ENCODE measurements around the gene DST.

The DST gene

GRCh38 chr6:56424542-56425083 is 218.1 kb downstream of the DST start:
- DNase-seq = no peak

GRCh38 chr6:56424064-56424463 is 218.6 kb downstream of the DST start:
- no peak for DNase-seq

GRCh38 chr6:56420296-56420695 is 222.4 kb downstream of the DST start:
- no peak for DNase-seq

GRCh38 chr6:56419191-56419590 is 223.5 kb downstream of the DST start:
- DNase-seq = no peak

- DNase-seq = no peak
These were observed 224.9 kb downstream of the DST start for GRCh38 chr6:56417823-56418222.

GRCh38 chr6:56416247-56416646 is 226.4 kb downstream of the DST start:
- DNase-seq = no peak

GRCh38 chr6:56408976-56409375 is 233.7 kb downstream of the DST start:
- no peak for DNase-seq

Measured in activated naive CD4-positive, alpha-beta T cell treated with anti-CD3 and anti-CD28 coated beads, Interleukin-2, amount 50 U/mL, for 16 hours (primary cell).